Endothelial cell of hepatic sinusoid (primary cell): ENCODE results near the gene NR2F6.

Experiments used
- in situ Hi-C: cut with HindIII; loops from 2 replicates; pipeline ENCODE4 v1.10.0; 2017; ENCODE audit warnings: low sequenced_read_pairs

NR2F6 gene

GRCh38 chr19:17183271-17183761 is 62.4 kb downstream of the NR2F6 start:
- in situ Hi-C loops, result no loop called here
